ENCODE data around the gene LENG8. TPM values are rescaled to one million over a fixed set of nuclear protein-coding genes. Genes with fewer than 3 reads are reported as not detected.
A peak's percentile ranks its signal among the peaks of the same experiment; 100 is the strongest.

Gene LENG8
- total RNA-seq, 1 experiment from 2014 or later: 148 TPM

DNA sequence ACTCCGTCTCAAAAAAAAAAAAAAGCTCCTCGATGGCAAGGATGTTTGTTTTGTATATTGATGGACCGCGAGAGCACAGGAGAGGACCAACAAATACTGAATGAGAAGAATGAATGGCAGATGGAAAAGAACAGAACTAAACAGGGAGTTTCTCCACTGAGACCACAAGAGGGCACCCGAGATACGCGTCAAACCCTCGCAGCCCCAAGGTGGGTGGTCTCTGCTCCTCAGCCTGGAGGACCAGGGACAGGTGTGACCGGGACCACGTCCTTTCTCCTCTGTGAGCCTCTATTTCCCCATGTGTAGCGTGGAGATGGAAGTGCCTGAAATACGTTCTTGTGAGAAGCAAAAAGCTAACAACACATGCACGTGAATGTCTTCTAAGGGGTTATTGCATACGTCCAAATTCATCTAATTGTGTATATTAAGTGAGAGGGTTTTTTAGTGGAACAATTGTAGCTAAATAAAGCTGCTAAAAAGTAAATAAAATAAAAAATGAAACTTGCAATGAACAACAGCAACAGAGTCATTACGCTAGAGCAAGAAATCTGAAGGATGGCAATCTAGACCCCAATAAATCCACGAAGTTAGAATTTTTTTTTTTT, 32.4 kb downstream of the LENG8 start:
- Mint-ChIP-seq H3K9me3 (peaks cover 13 to 38% of the 10 kb centered on the region in 2 experiments), H3K4me1 (peaks cover 4 to 5% of the 10 kb centered on the region in 2 experiments; a peak in 3 of 4 replicates), H3K36me3 (ENCODE audit: insufficient read depth in 1 of 3, low read depth in 3 of 3) (peaks cover 0 to 5% (median 0%) of the 10 kb centered on the region in 3 experiments; a peak in 1 of 7 replicates), H3K4me3 (no peak overlapping the region), H3K27me3 (ENCODE audit: low read depth) (peaks cover 15% of the 10 kb centered on the region), H3K27ac (no peak overlapping the region)
- Histone ChIP-seq H2BK12ac (ENCODE audit: insufficient read length, low read depth, low read length) (no peak overlapping the region), H4K5ac (ENCODE audit: insufficient read length, low read depth, low read length) (no peak overlapping the region), H3K56ac (ENCODE audit: insufficient read length, low read depth, low read length) (no peak overlapping the region), H4K91ac (ENCODE audit: insufficient read length, low read depth, low read length) (no peak overlapping the region), H2BK15ac (ENCODE audit: low read depth, low read length) (no peak overlapping the region), H3K9me3 (ENCODE audit: control insufficient read depth, low read depth, low read length) (no peaks in the 10 kb centered on the region), H3K79me1 (ENCODE audit: insufficient read depth, low read depth, low read length, poor library complexity, severe bottlenecking) (no peaks in the 10 kb centered on the region), H4K8ac (replicated peaks; ENCODE audit: insufficient read length, low read depth, low read length) (no peak overlapping the region), H2AK5ac (ENCODE audit: insufficient read length, low read length) (no peak overlapping the region), H4K20me1 (ENCODE audit: control insufficient read depth, insufficient read depth, insufficient read length) (no peaks in the 10 kb centered on the region), H3K18ac (ENCODE audit: insufficient read length, low read depth, low read length) (no peak overlapping the region), H3K27me3 (ENCODE audit: insufficient read depth, low read length) (no peaks in the 10 kb centered on the region), H3K4me1 (ENCODE audit: insufficient read depth, low read length) (no peaks in the 10 kb centered on the region; the same call in 1 of the 2 replicates), H3T11ph (ENCODE audit: low read length) (no peak overlapping the region), H2AFZ (ENCODE audit: low read length) (no peak overlapping the region), H3K4ac (ENCODE audit: low read depth, low read length) (no peak overlapping the region), H2BK120ac (ENCODE audit: low read depth, low read length, poor library complexity, severe bottlenecking) (no peak overlapping the region), H3K23ac (ENCODE audit: insufficient read length, low read depth, low read length) (no peak overlapping the region), H3K27ac (ENCODE audit: insufficient read length, low read depth, low read length) (no peak overlapping the region), H3K4me2 (ENCODE audit: insufficient read depth, insufficient read length, low read length) (no peak overlapping the region), H3K9ac (ENCODE audit: extremely low read depth, insufficient read length, low read length) (no peak overlapping the region), H2BK5ac (ENCODE audit: insufficient read length, low read length) (no peak overlapping the region), H3K23me2 (ENCODE audit: insufficient read length, low read depth, low read length, poor library complexity, severe bottlenecking) (no peaks in the 10 kb centered on the region), H3K14ac (ENCODE audit: insufficient read depth, low read length) (no peak overlapping the region), H2BK20ac (ENCODE audit: low read depth, low read length, poor library complexity, severe bottlenecking) (no peak overlapping the region), H3K79me2 (ENCODE audit: insufficient read depth, low read length) (no peaks in the 10 kb centered on the region)
- TF ChIP-seq CTCF (conservative IDR thresholded peaks at IDR 0.05): peak; percentile 82
- no CpG with 5 or more reads among the region's 16 CpGs for WGBS (ENCODE audit: extremely low coverage, insufficient read length, low lambda C conversion rate)
- peak; percentile 85 for DNase-seq

Data from H9 (cell line).